Transverse colon (tissue), 4 donors: ENCODE measurements around the gene GRXCR1. TPM values are rescaled to one million over a fixed set of nuclear protein-coding genes. Genes with fewer than 3 reads are reported as not detected.

ENCODE experiments used
- DNase-seq: peaks from one replicate; pipeline ENCODE4 v3.0.0-alpha.2; 2019
- H3K27ac ChIP-seq, 4 donors: fragments of 200-600 bp; sonication (generic); 2 replicates each; pipeline ENCODE4 v1.5.1; 2016 to 2018; ENCODE audit warnings: inconsistent platforms in 4 of 4
- H3K27me3 ChIP-seq: fragments of 200-600 bp; sonication (generic); 2 replicates; pipeline ENCODE4 v1.5.1; 2017; ENCODE audit warnings: inconsistent platforms
- H3K36me3 ChIP-seq, 4 donors: fragments of 200-600 bp; sonication (generic); 2 replicates each; pipeline ENCODE4 v1.5.1; 2017 to 2019; ENCODE audit warnings: inconsistent platforms in 4 of 4
- H3K4me1 ChIP-seq, 4 donors: fragments of 200-600 bp; sonication (generic); 2 replicates each; pipeline ENCODE4 v1.5.1; 2017 to 2020; ENCODE audit warnings: inconsistent platforms in 4 of 4
- H3K4me3 ChIP-seq, 4 donors: fragments of 200-600 bp; sonication (generic); 1 replicate in 1 of 4; 2 replicates in 3 of 4; pipeline versions ENCODE4 v1.5.1 to v1.6.1; 2017 to 2019; ENCODE audit warnings: inconsistent platforms in 4 of 4
- H3K9me3 ChIP-seq, 2 donors: fragments of 200-600 bp; sonication (generic); 2 replicates each; pipeline ENCODE4 v1.5.1; 2017 to 2019; ENCODE audit warnings: inconsistent platforms in 2 of 2
- CTCF ChIP-seq, 5 experiments: fragments of 200-600 bp in 3 of 5; fragments of 450-650 bp in 2 of 5; sonication (generic) in 3 of 5; IDR thresholded peaks; 1 replicate in 2 of 5; 2 replicates in 3 of 5; pipeline ENCODE4 v1.5.1; 2016 to 2017; ENCODE audit warnings: antibody characterized with exemption in 5 of 5, inconsistent platforms in 3 of 5, mild to moderate bottlenecking in 2 of 5, moderate library complexity in 1 of 5
- EP300 ChIP-seq: sonication (generic); formaldehyde crosslinking; IDR thresholded peaks from one replicate; pipeline ENCODE4 v1.6.1; 2017; ENCODE audit warnings: antibody characterized with exemption, low read depth
- POLR2A ChIP-seq: fragments of 450-650 bp; IDR thresholded peaks from one replicate; pipeline ENCODE4 v1.6.1; 2016; ENCODE audit warnings: antibody characterized with exemption, mild to moderate bottlenecking, moderate library complexity
- POLR2AphosphoS5 ChIP-seq, 3 donors: sonication (generic); formaldehyde crosslinking; IDR thresholded peaks; one replicate each; pipeline ENCODE4 v1.6.1; 2016; ENCODE audit warnings: antibody characterized with exemption in 3 of 3
- WGBS, 2 donors: methylation state at CpG; one replicate each; pipeline ENCODE4 v1.1.5; 2018; ENCODE audit warnings: low coverage in 1 of 2; 5-methylcytosine and 5-hydroxymethylcytosine counted together
- in situ Hi-C, 4 donors: fragments of 200-750 bp; cut with MboI; loops; one replicate each; pipeline versions ENCODE4 v1.15.0 to v1.15.1; 2017; ENCODE audit warnings: low sequenced_read_pairs in 3 of 4, low pct_ligation_motif_present in 1 of 4, low pct_unique_long_range_greater_than_20kb in 1 of 4
- intact Hi-C: fragments of 100-400 bp; cut with DNase I; formaldehyde crosslinking; loops from one replicate; pipeline ENCODE4 v1.15.1; 2023; ENCODE audit warnings: low total_unique reads
- small RNA-seq, 4 donors: library from RNA; depleted of rRNA; stranded (forward); fragments of <200 nt; gene quantifications; one replicate each; pipeline ENCODE3, GENCODE V24; 2016
- total RNA-seq, 4 donors: library from RNA; depleted of rRNA; stranded (reverse); fragments of >200 nt; gene quantifications; one replicate each; pipeline ENCODE4 v1.1.0, GENCODE V29; 2016

Gene GRXCR1
- total RNA-seq, 4 donors from 2014 or later, result not detected

- H3K27me3 ChIP-seq, result no peaks in the 10 kb centered on the region
- intact Hi-C loops, result no loop called here
- H3K27ac ChIP-seq, result no peak overlapping the region
- no peak overlapping the region for H3K4me3 ChIP-seq
- no peaks in the 10 kb centered on the region for H3K4me1 ChIP-seq
- in situ Hi-C loops, result no loop called here
- 84 to 85% methylated on average over 4 to 5 of the region's 5 CpGs for WGBS, 2 donors
- DNase-seq, result no peak
- TF ChIP-seq EP300 (no peak), POLR2AphosphoS5 (IDR thresholded peaks at IDR 0.05) (no peak), CTCF (IDR thresholded peaks at IDR 0.05) (no peak), POLR2A (no peak)
- no peaks in the 10 kb centered on the region for H3K36me3 ChIP-seq
- peaks cover 0 to 3% of the 10 kb centered on the region in 2 donors for H3K9me3 ChIP-seq
These were observed 156.1 kb downstream of the GRXCR1 start for GRCh38 chr4:43048570-43048969.

- no peak for DNase-seq
- Histone ChIP-seq H3K27ac (no peak overlapping the region), H3K4me1 (no peaks in the 10 kb centered on the region), H3K4me3 (no peak overlapping the region), H3K36me3 (no peaks in the 10 kb centered on the region), H3K27me3 (no peaks in the 10 kb centered on the region), H3K9me3 (peaks cover 0 to 3% of the 10 kb centered on the region in 2 donors)
- in situ Hi-C loops, result no loop called here
- intact Hi-C loops, result no loop called here
- TF ChIP-seq CTCF (IDR thresholded peaks at IDR 0.05), result no peak
- TF ChIP-seq POLR2A, result no peak
- TF ChIP-seq POLR2AphosphoS5 (IDR thresholded peaks at IDR 0.05), result no peak
- TF ChIP-seq EP300, result no peak
These were observed 156.8 kb downstream of the GRXCR1 start for GRCh38 chr4:43049326-43049725.

GRCh38 chr4:43066415-43066814 is 173.9 kb downstream of the GRXCR1 start:
- H3K27me3 ChIP-seq, result no peaks in the 10 kb centered on the region
- intact Hi-C loops, result no loop called here
- no peak for TF ChIP-seq CTCF (IDR thresholded peaks at IDR 0.05)
- TF ChIP-seq POLR2A, result no peak
- TF ChIP-seq EP300, result no peak
- no peak for TF ChIP-seq POLR2AphosphoS5 (IDR thresholded peaks at IDR 0.05)
- no peaks in the 10 kb centered on the region for H3K36me3 ChIP-seq
- no peak for DNase-seq
- in situ Hi-C loops, result no loop called here
- no peak overlapping the region for H3K27ac ChIP-seq
- no peaks in the 10 kb centered on the region for H3K4me1 ChIP-seq
- H3K9me3 ChIP-seq, result no peaks in the 10 kb centered on the region
- H3K4me3 ChIP-seq, result no peak overlapping the region

- Histone ChIP-seq H3K27ac (no peak overlapping the region), H3K36me3 (no peaks in the 10 kb centered on the region), H3K27me3 (no peaks in the 10 kb centered on the region), H3K4me3 (no peak overlapping the region), H3K9me3 (no peaks in the 10 kb centered on the region), H3K4me1 (no peaks in the 10 kb centered on the region)
- no peak for DNase-seq
- intact Hi-C loops, result no loop called here
- 67 to 74% methylated on average over 4 to 6 of the region's 6 CpGs for WGBS, 2 donors
- TF ChIP-seq EP300 (no peak), POLR2A (no peak), POLR2AphosphoS5 (IDR thresholded peaks at IDR 0.05) (no peak), CTCF (IDR thresholded peaks at IDR 0.05) (no peak)
- in situ Hi-C loops, result no loop called here
These were observed 178.6 kb downstream of the GRXCR1 start for GRCh38 chr4:43071069-43071468.

Small RNA genes lying within 50 kb of the gene (small RNA-seq; reads per million reads assigned to genes)
- gene RN7SKP82, result 0 reads per million in 4 donors

Other genes with a start within 250 kb of the GRXCR1 start
- 100 to 1,000 TPM in 3 of 4 donors, 10 to 100 TPM in 1; 72.2 to 255 (median 166) TPM for gene ATP8A1, start 235.6 kb upstream of the GRXCR1 start, total RNA-seq